Endothelial cell of umbilical vein (primary cell): ENCODE measurements around the gene SCARF1. TPM values are rescaled to one million over a fixed set of nuclear protein-coding genes. Genes with fewer than 3 reads are reported as not detected.

ENCODE experiments used
- BruUV-seq: library from RNA; stranded (reverse); fragments of 400-500 nt; replicated peaks from 2 replicates; lab custom pipeline; 2021; lab: Mats Ljungman, UMichigan
- CTCF ChIA-PET: fragments of 300-600, 350-600 bp; sonication (Branson Sonifier 250); formaldehyde crosslinking; loops from one replicate; lab custom pipeline; 2021; ENCODE audit warnings: antibody characterized with exemption, inconsistent platforms; lab: Charles Lee
- POLR2A ChIA-PET: fragments of 300-600, 350-600 bp; sonication (Branson Sonifier 250); formaldehyde crosslinking; loops from one replicate; lab custom pipeline; 2021; ENCODE audit warnings: antibody characterized with exemption, inconsistent platforms; lab: Charles Lee
- DNase-seq: peaks from one replicate; pipeline ENCODE4 v3.0.0-alpha.2; 2011; ENCODE audit warnings: low read depth, low spot score
- FAIRE-seq: peaks from 2 replicates; lab custom pipeline; 2011; peaks lifted over from hg19 to GRCh38; lab: Jason Lieb, UNC
- H2AFZ ChIP-seq: 2 replicates; pipeline ENCODE4 v1.6.0; 2012; ENCODE audit warnings: low read depth, low read length, control low read depth, inconsistent platforms
- H3K27ac ChIP-seq: 2 replicates; pipeline ENCODE4 v1.5.1; 2011; ENCODE audit warnings: low read depth, mild to moderate bottlenecking, control low read depth, low read length, moderate library complexity; ENCODE audit not compliant: insufficient read depth
- H3K27me3 ChIP-seq, 2 experiments: 2 replicates each; pipeline versions ENCODE4 v1.6.0 to v1.6.1; 2011; ENCODE audit warnings: low read length in 2 of 2, mixed read lengths in 1 of 2; ENCODE audit not compliant: control insufficient read depth in 2 of 2, insufficient read depth in 2 of 2
- H3K36me3 ChIP-seq, 2 experiments: 2 replicates in 1 of 2; 3 replicates in 1 of 2; pipeline ENCODE4 v1.5.1; 2011; ENCODE audit warnings: low read length in 2 of 2, mild to moderate bottlenecking in 1 of 2, moderate library complexity in 1 of 2; ENCODE audit not compliant: control insufficient read depth in 2 of 2, insufficient read depth in 2 of 2; ENCODE audit errors: extremely low read depth in 1 of 2
- H3K4me1 ChIP-seq: 3 replicates; pipeline ENCODE4 v1.5.1; 2011; ENCODE audit warnings: mild to moderate bottlenecking, low read length; ENCODE audit not compliant: control insufficient read depth, insufficient read depth; ENCODE audit errors: extremely low read depth
- H3K4me2 ChIP-seq: 2 replicates; pipeline ENCODE4 v1.6.1; 2011; ENCODE audit warnings: low read length, control low read depth, mixed read lengths; ENCODE audit not compliant: insufficient read depth
- H3K4me3 ChIP-seq, 3 experiments: fragments of 200-600 bp in 1 of 3; sonication (generic), shearing (Covaris generic) in 1 of 3; replicated peaks in 1 of 3; 2 replicates each; pipeline ENCODE4 v1.5.1; 2011 to 2016; ENCODE audit warnings: control low read depth in 3 of 3, low read length in 3 of 3, mild to moderate bottlenecking in 2 of 3, inconsistent platforms in 1 of 3, low read depth in 1 of 3, moderate library complexity in 1 of 3; ENCODE audit not compliant: insufficient read depth in 1 of 3
- H3K79me2 ChIP-seq: 2 replicates; pipeline ENCODE4 v1.6.0; 2012; ENCODE audit warnings: low read length, inconsistent platforms; ENCODE audit not compliant: control insufficient read depth, insufficient read depth
- H3K9ac ChIP-seq: replicated peaks from 2 replicates; pipeline ENCODE3; 2011; ENCODE audit warnings: low read length, control low read depth; ENCODE audit not compliant: insufficient read depth; ENCODE audit errors: extremely low read depth
- H3K9me1 ChIP-seq: replicated peaks from 3 replicates; pipeline ENCODE4 v1.6.0; 2011; ENCODE audit warnings: mild to moderate bottlenecking, low read length; ENCODE audit not compliant: control insufficient read depth, insufficient read depth; ENCODE audit errors: extremely low read depth
- H3K9me3 ChIP-seq: replicated peaks from 2 replicates; pipeline ENCODE4 v1.5.1; 2012; ENCODE audit warnings: low read length, inconsistent platforms; ENCODE audit not compliant: control insufficient read depth, insufficient read depth
- H4K20me1 ChIP-seq: replicated peaks from 2 replicates; pipeline ENCODE3; 2011; ENCODE audit warnings: mild to moderate bottlenecking, low read length; ENCODE audit not compliant: control insufficient read depth, insufficient read depth; ENCODE audit errors: extremely low read depth
- CTCF ChIP-seq, 2 donors: IDR thresholded peaks; 1 replicate in 1 of 2; 2 replicates in 1 of 2; pipeline ENCODE4 v1.5.1; 2011; ENCODE audit warnings: low read length in 2 of 2, mild to moderate bottlenecking in 2 of 2, moderate library complexity in 2 of 2, control low read depth in 1 of 2, inconsistent platforms in 1 of 2, low read depth in 1 of 2; ENCODE audit not compliant: insufficient read depth in 1 of 2; ENCODE audit errors: extremely low read depth in 1 of 2
- EZH2 ChIP-seq: IDR thresholded peaks from 2 replicates; pipeline ENCODE4 v1.6.1; 2012; ENCODE audit warnings: borderline replicate concordance, low read depth, mild to moderate bottlenecking, moderate library complexity, low read length, inconsistent platforms; ENCODE audit not compliant: severe bottlenecking
- FOS ChIP-seq: IDR thresholded peaks from 2 replicates; pipeline ENCODE4 v1.6.1; 2011; ENCODE audit warnings: mild to moderate bottlenecking, low read length, moderate library complexity, borderline replicate concordance; ENCODE audit not compliant: insufficient read depth
- GATA2 ChIP-seq: IDR thresholded peaks from 2 replicates; pipeline ENCODE4 v1.7.0; 2011; ENCODE audit warnings: low read depth, mild to moderate bottlenecking, moderate library complexity, mixed read lengths, low read length; ENCODE audit not compliant: insufficient read length, insufficient read depth
- JUN ChIP-seq: IDR thresholded peaks from 2 replicates; pipeline ENCODE4 v1.6.1; 2011; ENCODE audit warnings: borderline replicate concordance, low read depth; ENCODE audit not compliant: insufficient read length, insufficient read depth
- MAX ChIP-seq: IDR thresholded peaks from 2 replicates; pipeline ENCODE4 v1.6.1; 2011; ENCODE audit not compliant: insufficient read depth, insufficient read length
- MYC ChIP-seq: IDR thresholded peaks from one replicate; pipeline ENCODE4 v1.6.1; 2011; ENCODE audit warnings: mild to moderate bottlenecking, low read depth, low read length
- POLR2A ChIP-seq: IDR thresholded peaks from 2 replicates; pipeline ENCODE4 v1.6.1; 2012; ENCODE audit warnings: low read depth, mild to moderate bottlenecking, control low read depth, low read length
- POLR2AphosphoS5 ChIP-seq: IDR thresholded peaks from 2 replicates; pipeline ENCODE4 v1.6.1; 2012; ENCODE audit warnings: low read depth, mild to moderate bottlenecking, control low read depth, low read length, moderate library complexity; ENCODE audit not compliant: insufficient read depth
- dilution Hi-C: fragments of 300-500 bp; cut with MboI; formaldehyde crosslinking; loops from one replicate; pipeline ENCODE4 v1.15.0; 2019; ENCODE audit warnings: low sequenced_read_pairs; ENCODE audit not compliant: extremely low pct_ligation_motif_present
- intact Hi-C: fragments of 100-400 bp; cut with micrococcal nuclease; formaldehyde crosslinking; loops from one replicate; pipeline ENCODE4 v1.10.0; 2022
- polyA plus RNA-seq, 4 experiments: library from polyadenylated mRNA; depleted of rRNA in 3 of 4; stranded (reverse) in 3 of 4; unstranded in 1 of 4; fragments of >200 nt; gene quantifications; 2 replicates each; pipeline versions ENCODE4 v1.2.1 to v1.2.3, GENCODE V29; 2011 to 2012; ENCODE audit warnings: missing spikeins in 1 of 4
- total RNA-seq: library from RNA; stranded (reverse); gene quantifications from 2 replicates; pipeline ENCODE4 v1.2.3, GENCODE V29; 2021

Gene SCARF1
- total and polyA plus RNA-seq, 2 donors (not counting 3 experiments of a cell fraction or from before 2014, with no cell fraction given) = 52.8 to 93.7 TPM

- Histone ChIP-seq H3K4me1 (no peaks in the 10 kb centered on the region), H3K79me2 (no peaks in the 10 kb centered on the region), H3K9me1 (no peaks in the 10 kb centered on the region), H3K36me3 (no peaks in the 10 kb centered on the region), H3K4me2 (no peak overlapping the region), H3K9ac (no peak overlapping the region), H3K9me3 (no peaks in the 10 kb centered on the region), H4K20me1 (no peaks in the 10 kb centered on the region), H2AFZ (no peak overlapping the region), H3K27ac (no peak overlapping the region), H3K27me3 (no peaks in the 10 kb centered on the region), H3K4me3 (no peak overlapping the region)
- ChIA-PET CTCF (no interaction called here), POLR2A (no interaction called here)
- no peak for TF ChIP-seq CTCF (IDR thresholded peaks at IDR 0.05; ENCODE audit: extremely low read depth in 1 of 2, insufficient read depth in 1 of 2, low read depth in 1 of 2, low read length in 2 of 2)
- TF ChIP-seq MYC = no peak
- DNase-seq (no peak), FAIRE-seq (no peak)
- dilution Hi-C loops = no loop called here
- BruUV-seq = no TSS peak
- intact Hi-C loops = no loop called here
Observed at GRCh38 chr17:1606352-1606985, 39.1 kb downstream of the SCARF1 start.

- dilution Hi-C loops = no loop called here
- FAIRE-seq = no peak
- Histone ChIP-seq H3K27ac (no peak overlapping the region), H3K9ac (no peak overlapping the region), H3K36me3 (no peaks in the 10 kb centered on the region), H3K9me1 (no peaks in the 10 kb centered on the region), H3K4me2 (no peak overlapping the region), H4K20me1 (no peaks in the 10 kb centered on the region), H3K9me3 (no peaks in the 10 kb centered on the region), H3K4me3 (no peak overlapping the region), H3K79me2 (no peaks in the 10 kb centered on the region), H3K27me3 (no peaks in the 10 kb centered on the region), H3K4me1 (no peaks in the 10 kb centered on the region), H2AFZ (no peak overlapping the region)
- DNase-seq = no peak
- intact Hi-C loops = no loop called here
- no peak for TF ChIP-seq MYC
- no peak for TF ChIP-seq EZH2
- no peak for TF ChIP-seq FOS
- TF ChIP-seq JUN = no peak
- no peak for TF ChIP-seq MAX
- no peak for TF ChIP-seq CTCF (IDR thresholded peaks at IDR 0.05; ENCODE audit: extremely low read depth in 1 of 2, insufficient read depth in 1 of 2, low read depth in 1 of 2, low read length in 2 of 2)
- TF ChIP-seq GATA2 = no peak
- TF ChIP-seq POLR2AphosphoS5 = no peak
- no peak for TF ChIP-seq POLR2A
- ChIA-PET CTCF (no interaction called here), POLR2A (no interaction called here)
- BruUV-seq = no TSS peak
Observed at GRCh38 chr17:1605681-1606351, 39.7 kb downstream of the SCARF1 start.
